ENCODE data around the gene PDE4B. TPM values are rescaled to one million over a fixed set of nuclear protein-coding genes. Genes with fewer than 3 reads are reported as not detected.

PDE4B gene
- total and polyA plus RNA-seq, 10 of the 15 experiments (the other 5 are each of a cell fraction or from before 2014, with no cell fraction given) = 3.0 to 13.2 (median 5.7) TPM

GRCh38 chr1:66046415-66046814 lies 253.7 kb downstream of the PDE4B start:
- ChIA-PET CTCF (no interaction called here), POLR2A (no interaction called here), RAD21 (ENCODE audit: unreplicated experiment) (no interaction called here), SMC1A (ENCODE audit: uncharacterized antibody, unreplicated experiment) (no interaction called here)
- ATAC-seq (no peak), DNase-seq (ENCODE audit: low read depth, low spot score) (no peak), FAIRE-seq (no peak)
- in situ Hi-C loops (cut with MboI) = no loop called here
- Histone ChIP-seq H3K9me3 (replicated peaks; ENCODE audit: control insufficient read depth, insufficient read depth, low read length) (no peaks in the 10 kb centered on the region), H4K20me1 (ENCODE audit: control insufficient read depth, insufficient read depth) (no peaks in the 10 kb centered on the region), H3K79me2 (ENCODE audit: control insufficient read depth, insufficient read depth, low read length) (no peaks in the 10 kb centered on the region), H3K36me3 (ENCODE audit: control insufficient read depth in 2 of 2, insufficient read depth in 2 of 2, low read length in 1 of 2) (no peaks in the 10 kb centered on the region), H3K27me3 (replicated peaks in 1 of 2; ENCODE audit: control insufficient read depth in 2 of 2, insufficient read depth in 2 of 2, low read length in 1 of 2) (no peaks in the 10 kb centered on the region), H3K4me1 (ENCODE audit: control insufficient read depth, insufficient read depth, low read length) (no peaks in the 10 kb centered on the region), H2AFZ (ENCODE audit: control insufficient read depth, low read depth, low read length) (no peak overlapping the region), H3K27ac (ENCODE audit: control insufficient read depth, insufficient read depth) (no peak overlapping the region), H3K9ac (ENCODE audit: control insufficient read depth, insufficient read depth, low read length) (no peak overlapping the region), H3K4me3 (no peak overlapping the region), H3K4me2 (ENCODE audit: control insufficient read depth, insufficient read depth) (no peak overlapping the region)
- 1% methylated on average over 4 of the region's 4 CpGs for WGBS (ENCODE audit: insufficient coverage, insufficient replicate concordance, low lambda C conversion rate, missing lambda C conversion rate)
- intact Hi-C loops (cut with micrococcal nuclease; ENCODE audit: unreplicated experiment) = no loop called here
- no TSS peak for BruUV-seq (replicated peaks)
- TF ChIP-seq TARDBP (IDR thresholded peaks at IDR 0.05; ENCODE audit: borderline replicate concordance) (no peak), EP300 (IDR thresholded peaks at IDR 0.05; ENCODE audit: borderline replicate concordance in 1 of 2, control insufficient read depth in 1 of 2, low read depth in 2 of 2, low read length in 2 of 2) (no peak), CEBPB (IDR thresholded peaks at IDR 0.05; ENCODE audit: borderline replicate concordance in 1 of 2, low read depth in 2 of 2, low read length in 2 of 2) (no peak), HDAC2 (IDR thresholded peaks at IDR 0.05) (no peak), SIN3A (IDR thresholded peaks at IDR 0.05; ENCODE audit: low read depth, low read length) (no peak), FOXM1 (IDR thresholded peaks at IDR 0.05; ENCODE audit: low read depth, low read length) (no peak), SRF (IDR thresholded peaks at IDR 0.05; ENCODE audit: low read depth in 2 of 2, low read length in 2 of 2) (no peak), ZBTB33 (IDR thresholded peaks at IDR 0.05) (no peak), MAX (IDR thresholded peaks at IDR 0.05; ENCODE audit: low read depth, low read length) (no peak), FOS (IDR thresholded peaks at IDR 0.05; ENCODE audit: borderline replicate concordance, extremely low read depth, insufficient read length) (no peak), KDM1A (IDR thresholded peaks at IDR 0.05; ENCODE audit: borderline replicate concordance) (no peak), RELB (IDR thresholded peaks at IDR 0.05; ENCODE audit: low read depth) (no peak)

All from GM12878 (cell line).